Measurements from ENCODE around the gene LCE7A. TPM values are rescaled to one million over a fixed set of nuclear protein-coding genes. Genes with fewer than 3 reads are reported as not detected.

The LCE7A gene
- total RNA-seq (not detected), polyA plus RNA-seq (not detected)
- long read RNA-seq, donor 1 = 0 reads
- long read RNA-seq, donor 2 = 0 reads
- long read RNA-seq, donor 3 = 0 reads

GRCh38 chr1:152859696-152860095 lies at the start of gene LCE7A:
LCE7A (plus strand) TSS chr1:152859996; CDS start chr1:152860698, 702 bp downstream.
- no peak for ATAC-seq
- Histone ChIP-seq H3K27me3 (peaks cover 0 to 7% (median 0%) of the 10 kb centered on the region in 7 donors), H3K27ac (no peak within 1 kb of the TSS), H3K9me3 (no peaks in the 10 kb centered on the region), H3K36me3 (no peaks in the 10 kb centered on the region), H3K4me3 (no peak within 1 kb of the TSS), H3K4me1 (no peaks in the 10 kb centered on the region)
- no peak for TF ChIP-seq CTCF (IDR thresholded peaks at IDR 0.05)
- intact Hi-C loops (cut with DNase I) = loop anchor here in 1 of 10 donors (10.0 kb wide), 1 partner anchor 365 kb away; no protein-coding TSS in a partner anchor
- WGBS, 2 donors = 79 to 88% methylated on average over 3 of the region's 3 CpGs
- DNase-seq = no peak

- no peaks in the 10 kb centered on the region for H3K36me3 ChIP-seq
- no peak overlapping the region for H3K4me3 ChIP-seq
- intact Hi-C loops (cut with DNase I) = no loop called here
- DNase-seq (no peak), ATAC-seq (no peak)
- 63 to 67% methylated on average over 2 of the region's 2 CpGs for WGBS, 2 donors
- H3K4me1 ChIP-seq = no peaks in the 10 kb centered on the region
- H3K27me3 ChIP-seq = peaks cover 0 to 8% (median 0%) of the 10 kb centered on the region in 7 donors
- peaks cover 0 to 10% (median 0%) of the 10 kb centered on the region in 11 donors for H3K9me3 ChIP-seq
- no peak overlapping the region for H3K27ac ChIP-seq
- no peak for TF ChIP-seq CTCF (IDR thresholded peaks at IDR 0.05)
These were observed 48.7 kb upstream of the LCE7A start for GRCh38 chr1:152811050-152811449.

GRCh38 chr1:152811671-152812070 lies 48.1 kb upstream of the LCE7A start, which contains the start of gene LCE1B:
LCE1B (plus strand) TSS chr1:152811971; CDS start chr1:152812447, 476 bp downstream.
- H3K27ac ChIP-seq = no peak within 1 kb of the TSS
- peaks cover 0 to 10% (median 0%) of the 10 kb centered on the region in 11 donors for H3K9me3 ChIP-seq
- H3K27me3 ChIP-seq = peaks cover 0 to 8% (median 0%) of the 10 kb centered on the region in 7 donors
- H3K4me1 ChIP-seq = no peaks in the 10 kb centered on the region
- no peak for TF ChIP-seq CTCF (IDR thresholded peaks at IDR 0.05)
- H3K36me3 ChIP-seq = no peaks in the 10 kb centered on the region
- DNase-seq (no peak), ATAC-seq (no peak)
- intact Hi-C loops (cut with DNase I) = no loop called here
- H3K4me3 ChIP-seq = no peak within 1 kb of the TSS
- WGBS, 2 donors = 59 to 94% methylated on average over 2 of the region's 2 CpGs

GRCh38 chr1:152817309-152817708 lies 42.5 kb upstream of the LCE7A start:
- 78 to 80% methylated on average over 6 of the region's 6 CpGs for WGBS, 2 donors
- no peak for ATAC-seq
- H3K9me3 ChIP-seq = peaks cover 0 to 6% (median 0%) of the 10 kb centered on the region in 11 donors

More at GRCh38 chr1:152817309-152817708, 42.5 kb upstream of the LCE7A start:
- H3K4me1 ChIP-seq = no peaks in the 10 kb centered on the region
- intact Hi-C loops (cut with DNase I) = no loop called here
- H3K27me3 ChIP-seq = peaks cover 0 to 5% (median 0%) of the 10 kb centered on the region in 7 donors
- H3K4me3 ChIP-seq = no peak overlapping the region
- TF ChIP-seq CTCF (IDR thresholded peaks at IDR 0.05) = no peak
- no peak for DNase-seq
- H3K36me3 ChIP-seq = no peaks in the 10 kb centered on the region
- H3K27ac ChIP-seq = no peak overlapping the region

Measured in heart right ventricle (tissue), 16 donors.